ENCODE data around the gene PPM1L.

PPM1L gene

GRCh38 chr3:161049683-161050248 lies 293.7 kb downstream of the PPM1L start:
- no peak for TF ChIP-seq CTCF (IDR thresholded peaks at IDR 0.05; ENCODE audit: low read depth, low read length)
- no peak for DNase-seq (ENCODE audit: extremely low read depth, low read depth)

- no peak for TF ChIP-seq CTCF (IDR thresholded peaks at IDR 0.05; ENCODE audit: low read depth, low read length)
- no peak for DNase-seq (ENCODE audit: extremely low read depth, low read depth)
Measured at GRCh38 chr3:161050935-161051334, 294.9 kb downstream of the PPM1L start.

- no peak for TF ChIP-seq CTCF (IDR thresholded peaks at IDR 0.05; ENCODE audit: low read depth, low read length)
- no peak for DNase-seq (ENCODE audit: extremely low read depth, low read depth)
Measured at GRCh38 chr3:161051856-161052255, 295.8 kb downstream of the PPM1L start.

DNA sequence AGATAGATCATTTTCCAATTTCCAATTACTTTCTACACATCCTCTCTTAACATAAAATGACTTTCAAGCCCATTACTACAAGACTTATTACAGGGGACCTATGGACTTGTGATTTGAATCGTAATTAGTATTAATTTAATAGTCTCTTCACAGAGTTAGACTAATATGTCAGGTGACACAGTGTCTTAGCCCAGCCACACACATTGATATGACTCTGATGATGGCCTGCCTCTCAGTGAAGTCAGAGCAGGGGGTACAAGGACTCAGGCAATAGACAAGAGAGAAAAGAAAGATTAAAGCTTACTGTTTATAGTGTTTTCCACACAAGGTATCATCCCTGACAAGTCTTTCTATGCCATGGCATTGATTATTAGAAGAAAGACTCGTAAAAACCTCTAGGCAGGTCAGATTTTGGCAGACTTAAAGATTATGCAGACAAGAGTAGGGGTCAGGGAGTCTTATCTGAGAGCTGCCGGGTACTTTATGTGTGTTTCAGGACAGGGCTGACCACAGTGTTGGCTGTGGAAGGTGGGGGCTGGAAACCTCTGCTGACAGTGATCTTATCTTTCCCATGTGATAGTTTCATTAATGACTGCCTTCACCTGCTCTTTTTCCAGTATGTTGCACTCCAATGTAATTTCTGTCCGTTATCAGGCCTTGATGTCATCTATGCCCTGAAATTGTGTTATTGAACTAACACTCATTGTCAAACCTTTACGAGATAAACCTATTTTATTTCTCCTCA lies 299.0 kb downstream of the PPM1L start:
- TF ChIP-seq CTCF (IDR thresholded peaks at IDR 0.05; ENCODE audit: low read depth, low read length): no peak
- DNase-seq (ENCODE audit: extremely low read depth, low read depth): no peak

DNA sequence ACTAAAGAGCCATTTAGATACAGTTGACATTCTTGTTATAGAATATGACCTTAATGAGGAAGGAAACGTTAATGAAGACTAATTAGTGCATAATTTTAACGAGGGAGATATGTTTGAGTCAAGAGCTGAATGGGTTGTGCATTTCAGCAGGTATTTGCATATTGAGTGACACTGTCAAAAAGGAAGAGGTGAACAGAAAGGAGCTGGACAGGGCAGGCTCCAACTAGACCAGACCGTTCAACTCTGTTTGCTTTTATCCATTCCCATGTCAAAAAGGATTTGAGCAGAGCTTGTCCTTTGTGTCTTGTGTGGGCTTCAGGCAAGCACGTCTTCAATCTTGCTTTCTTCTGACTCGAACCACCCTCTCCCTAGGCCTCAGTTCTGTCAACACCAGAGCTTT lies 308.4 kb downstream of the PPM1L start:
- no peak for DNase-seq (ENCODE audit: extremely low read depth, low read depth)
- no peak for TF ChIP-seq CTCF (IDR thresholded peaks at IDR 0.05; ENCODE audit: low read depth, low read length)

DNA sequence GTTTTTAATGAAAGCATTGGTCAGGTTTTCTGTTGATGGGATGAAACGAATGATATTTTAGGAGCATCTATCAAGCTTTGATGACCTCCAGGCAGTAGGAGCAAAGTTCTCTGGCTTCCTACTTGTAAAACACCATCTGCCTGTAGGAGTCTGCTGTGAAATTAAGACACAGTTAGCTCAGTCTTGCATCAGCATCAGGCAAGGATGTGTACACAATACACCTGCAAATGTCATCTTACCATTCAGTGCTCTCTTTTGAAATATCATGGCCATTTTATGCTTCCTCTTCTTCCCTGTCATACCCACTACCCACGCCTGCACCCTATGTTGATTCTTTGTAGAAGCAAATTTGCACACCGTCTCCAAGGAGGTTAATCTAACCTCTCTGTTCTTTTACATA lies 310.9 kb downstream of the PPM1L start:
- TF ChIP-seq CTCF (IDR thresholded peaks at IDR 0.05; ENCODE audit: low read depth, low read length): no peak

GRCh38 chr3:161067335-161067734 lies 311.3 kb downstream of the PPM1L start:
- no peak for DNase-seq (ENCODE audit: extremely low read depth, low read depth)

More for the DNA sequence above, 310.9 kb downstream of the PPM1L start:
- no peak for DNase-seq (ENCODE audit: extremely low read depth, low read depth)

More at GRCh38 chr3:161067335-161067734, 311.3 kb downstream of the PPM1L start:
- TF ChIP-seq CTCF (IDR thresholded peaks at IDR 0.05; ENCODE audit: low read depth, low read length): no peak

Data from AG09319 (cell line).